Endothelial cell of umbilical vein (primary cell): ENCODE results near the gene CALN1. TPM values are rescaled to one million over a fixed set of nuclear protein-coding genes. Genes with fewer than 3 reads are reported as not detected.

Experiments
- BruUV-seq: library from RNA; stranded (reverse); fragments of 400-500 nt; replicated peaks from 2 replicates; lab custom pipeline; 2021; lab: Mats Ljungman, UMichigan
- CTCF ChIA-PET: fragments of 300-600, 350-600 bp; sonication (Branson Sonifier 250); formaldehyde crosslinking; loops from one replicate; lab custom pipeline; 2021; ENCODE audit warnings: antibody characterized with exemption, inconsistent platforms; lab: Charles Lee
- POLR2A ChIA-PET: fragments of 300-600, 350-600 bp; sonication (Branson Sonifier 250); formaldehyde crosslinking; loops from one replicate; lab custom pipeline; 2021; ENCODE audit warnings: antibody characterized with exemption, inconsistent platforms; lab: Charles Lee
- DNase-seq: peaks from one replicate; pipeline ENCODE4 v3.0.0-alpha.2; 2011; ENCODE audit warnings: low read depth, low spot score
- FAIRE-seq: peaks from 2 replicates; lab custom pipeline; 2011; peaks lifted over from hg19 to GRCh38; lab: Jason Lieb, UNC
- H2AFZ ChIP-seq: 2 replicates; pipeline ENCODE4 v1.6.0; 2012; ENCODE audit warnings: low read depth, low read length, control low read depth, inconsistent platforms
- H3K27ac ChIP-seq: 2 replicates; pipeline ENCODE4 v1.5.1; 2011; ENCODE audit warnings: low read depth, mild to moderate bottlenecking, control low read depth, low read length, moderate library complexity; ENCODE audit not compliant: insufficient read depth
- H3K27me3 ChIP-seq, 2 experiments: 2 replicates each; pipeline versions ENCODE4 v1.6.0 to v1.6.1; 2011; ENCODE audit warnings: low read length in 2 of 2, mixed read lengths in 1 of 2; ENCODE audit not compliant: control insufficient read depth in 2 of 2, insufficient read depth in 2 of 2
- H3K36me3 ChIP-seq, 2 experiments: 2 replicates in 1 of 2; 3 replicates in 1 of 2; pipeline ENCODE4 v1.5.1; 2011; ENCODE audit warnings: low read length in 2 of 2, mild to moderate bottlenecking in 1 of 2, moderate library complexity in 1 of 2; ENCODE audit not compliant: control insufficient read depth in 2 of 2, insufficient read depth in 2 of 2; ENCODE audit errors: extremely low read depth in 1 of 2
- H3K4me1 ChIP-seq: 3 replicates; pipeline ENCODE4 v1.5.1; 2011; ENCODE audit warnings: mild to moderate bottlenecking, low read length; ENCODE audit not compliant: control insufficient read depth, insufficient read depth; ENCODE audit errors: extremely low read depth
- H3K4me2 ChIP-seq: 2 replicates; pipeline ENCODE4 v1.6.1; 2011; ENCODE audit warnings: low read length, control low read depth, mixed read lengths; ENCODE audit not compliant: insufficient read depth
- H3K4me3 ChIP-seq, 3 experiments: fragments of 200-600 bp in 1 of 3; sonication (generic), shearing (Covaris generic) in 1 of 3; replicated peaks in 1 of 3; 2 replicates each; pipeline ENCODE4 v1.5.1; 2011 to 2016; ENCODE audit warnings: control low read depth in 3 of 3, low read length in 3 of 3, mild to moderate bottlenecking in 2 of 3, inconsistent platforms in 1 of 3, low read depth in 1 of 3, moderate library complexity in 1 of 3; ENCODE audit not compliant: insufficient read depth in 1 of 3
- H3K79me2 ChIP-seq: 2 replicates; pipeline ENCODE4 v1.6.0; 2012; ENCODE audit warnings: low read length, inconsistent platforms; ENCODE audit not compliant: control insufficient read depth, insufficient read depth
- H3K9ac ChIP-seq: replicated peaks from 2 replicates; pipeline ENCODE3; 2011; ENCODE audit warnings: low read length, control low read depth; ENCODE audit not compliant: insufficient read depth; ENCODE audit errors: extremely low read depth
- H3K9me1 ChIP-seq: replicated peaks from 3 replicates; pipeline ENCODE4 v1.6.0; 2011; ENCODE audit warnings: mild to moderate bottlenecking, low read length; ENCODE audit not compliant: control insufficient read depth, insufficient read depth; ENCODE audit errors: extremely low read depth
- H3K9me3 ChIP-seq: replicated peaks from 2 replicates; pipeline ENCODE4 v1.5.1; 2012; ENCODE audit warnings: low read length, inconsistent platforms; ENCODE audit not compliant: control insufficient read depth, insufficient read depth
- H4K20me1 ChIP-seq: replicated peaks from 2 replicates; pipeline ENCODE3; 2011; ENCODE audit warnings: mild to moderate bottlenecking, low read length; ENCODE audit not compliant: control insufficient read depth, insufficient read depth; ENCODE audit errors: extremely low read depth
- EZH2 ChIP-seq: IDR thresholded peaks from 2 replicates; pipeline ENCODE4 v1.6.1; 2012; ENCODE audit warnings: borderline replicate concordance, low read depth, mild to moderate bottlenecking, moderate library complexity, low read length, inconsistent platforms; ENCODE audit not compliant: severe bottlenecking
- FOS ChIP-seq: IDR thresholded peaks from 2 replicates; pipeline ENCODE4 v1.6.1; 2011; ENCODE audit warnings: mild to moderate bottlenecking, low read length, moderate library complexity, borderline replicate concordance; ENCODE audit not compliant: insufficient read depth
- GATA2 ChIP-seq: IDR thresholded peaks from 2 replicates; pipeline ENCODE4 v1.7.0; 2011; ENCODE audit warnings: low read depth, mild to moderate bottlenecking, moderate library complexity, mixed read lengths, low read length; ENCODE audit not compliant: insufficient read length, insufficient read depth
- JUN ChIP-seq: IDR thresholded peaks from 2 replicates; pipeline ENCODE4 v1.6.1; 2011; ENCODE audit warnings: borderline replicate concordance, low read depth; ENCODE audit not compliant: insufficient read length, insufficient read depth
- MYC ChIP-seq: IDR thresholded peaks from one replicate; pipeline ENCODE4 v1.6.1; 2011; ENCODE audit warnings: mild to moderate bottlenecking, low read depth, low read length
- POLR2A ChIP-seq: IDR thresholded peaks from 2 replicates; pipeline ENCODE4 v1.6.1; 2012; ENCODE audit warnings: low read depth, mild to moderate bottlenecking, control low read depth, low read length
- POLR2AphosphoS5 ChIP-seq: IDR thresholded peaks from 2 replicates; pipeline ENCODE4 v1.6.1; 2012; ENCODE audit warnings: low read depth, mild to moderate bottlenecking, control low read depth, low read length, moderate library complexity; ENCODE audit not compliant: insufficient read depth
- dilution Hi-C: fragments of 300-500 bp; cut with MboI; formaldehyde crosslinking; loops from one replicate; pipeline ENCODE4 v1.15.0; 2019; ENCODE audit warnings: low sequenced_read_pairs; ENCODE audit not compliant: extremely low pct_ligation_motif_present
- intact Hi-C: fragments of 100-400 bp; cut with micrococcal nuclease; formaldehyde crosslinking; loops from one replicate; pipeline ENCODE4 v1.10.0; 2022
- polyA plus RNA-seq, 4 experiments: library from polyadenylated mRNA; depleted of rRNA in 3 of 4; stranded (reverse) in 3 of 4; unstranded in 1 of 4; fragments of >200 nt; gene quantifications; 2 replicates each; pipeline versions ENCODE4 v1.2.1 to v1.2.3, GENCODE V29; 2011 to 2012; ENCODE audit warnings: missing spikeins in 1 of 4
- total RNA-seq: library from RNA; stranded (reverse); gene quantifications from 2 replicates; pipeline ENCODE4 v1.2.3, GENCODE V29; 2021
- TF ChIP-seq, protein P1 (sequence below), 2 donors: IDR thresholded peaks; 1 replicate in 1 of 2; 2 replicates in 1 of 2; pipeline ENCODE4 v1.5.1; 2011; ENCODE audit warnings: low read length in 2 of 2, mild to moderate bottlenecking in 2 of 2, moderate library complexity in 2 of 2, control low read depth in 1 of 2, inconsistent platforms in 1 of 2, low read depth in 1 of 2; ENCODE audit not compliant: insufficient read depth in 1 of 2; ENCODE audit errors: extremely low read depth in 1 of 2
- TF ChIP-seq, protein P2 (sequence below): IDR thresholded peaks from 2 replicates; pipeline ENCODE4 v1.6.1; 2011; ENCODE audit not compliant: insufficient read depth, insufficient read length

CALN1 gene
- total and polyA plus RNA-seq, 2 donors (not counting 3 experiments of a cell fraction or from before 2014, with no cell fraction given): not detected

DNA sequence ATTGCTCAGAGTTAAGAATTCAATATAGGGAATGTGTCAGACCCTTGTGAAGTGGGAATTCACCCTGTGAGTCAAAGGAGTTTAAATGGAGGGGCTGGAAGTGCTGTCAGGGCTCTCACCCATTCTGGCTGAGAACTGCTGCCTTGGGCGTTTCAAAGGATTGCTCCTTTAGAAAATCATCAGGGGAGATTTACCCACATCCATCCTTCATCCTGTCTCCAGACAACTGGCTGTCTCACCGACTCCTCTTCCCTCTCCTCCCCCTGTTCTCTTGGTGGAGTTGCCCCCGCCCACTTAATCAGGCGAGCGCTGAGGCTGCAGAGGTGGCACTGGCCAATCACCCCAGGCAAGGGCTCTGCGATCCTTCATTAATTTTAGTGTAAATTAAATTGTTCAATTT, 554.8 kb downstream of the CALN1 start:
- Histone ChIP-seq H3K27ac (no peak overlapping the region), H3K27me3 (no peaks in the 10 kb centered on the region), H3K36me3 (no peaks in the 10 kb centered on the region), H4K20me1 (no peaks in the 10 kb centered on the region), H3K79me2 (no peaks in the 10 kb centered on the region), H3K4me3 (no peak overlapping the region), H3K9me3 (peaks cover 9% of the 10 kb centered on the region), H3K4me2 (no peak overlapping the region), H3K9ac (no peak overlapping the region), H2AFZ (no peak overlapping the region), H3K9me1 (no peaks in the 10 kb centered on the region), H3K4me1 (no peaks in the 10 kb centered on the region)
- dilution Hi-C loops (no loop called here), intact Hi-C loops (no loop called here)
- BruUV-seq: no TSS peak
- no peak for DNase-seq
- ChIA-PET CTCF (no interaction called here), POLR2A (interaction anchor here (0.7 kb wide), 1 partner anchor 88 kb away, joined by 3 read pairs; no protein-coding TSS in a partner anchor)
- no peak for FAIRE-seq
- TF ChIP-seq GATA2: no peak
- TF ChIP-seq FOS: no peak
- TF ChIP-seq, protein P1, sequence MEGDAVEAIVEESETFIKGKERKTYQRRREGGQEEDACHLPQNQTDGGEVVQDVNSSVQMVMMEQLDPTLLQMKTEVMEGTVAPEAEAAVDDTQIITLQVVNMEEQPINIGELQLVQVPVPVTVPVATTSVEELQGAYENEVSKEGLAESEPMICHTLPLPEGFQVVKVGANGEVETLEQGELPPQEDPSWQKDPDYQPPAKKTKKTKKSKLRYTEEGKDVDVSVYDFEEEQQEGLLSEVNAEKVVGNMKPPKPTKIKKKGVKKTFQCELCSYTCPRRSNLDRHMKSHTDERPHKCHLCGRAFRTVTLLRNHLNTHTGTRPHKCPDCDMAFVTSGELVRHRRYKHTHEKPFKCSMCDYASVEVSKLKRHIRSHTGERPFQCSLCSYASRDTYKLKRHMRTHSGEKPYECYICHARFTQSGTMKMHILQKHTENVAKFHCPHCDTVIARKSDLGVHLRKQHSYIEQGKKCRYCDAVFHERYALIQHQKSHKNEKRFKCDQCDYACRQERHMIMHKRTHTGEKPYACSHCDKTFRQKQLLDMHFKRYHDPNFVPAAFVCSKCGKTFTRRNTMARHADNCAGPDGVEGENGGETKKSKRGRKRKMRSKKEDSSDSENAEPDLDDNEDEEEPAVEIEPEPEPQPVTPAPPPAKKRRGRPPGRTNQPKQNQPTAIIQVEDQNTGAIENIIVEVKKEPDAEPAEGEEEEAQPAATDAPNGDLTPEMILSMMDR (IDR thresholded peaks at IDR 0.05; ENCODE audit: extremely low read depth in 1 of 2, insufficient read depth in 1 of 2, low read depth in 1 of 2, low read length in 2 of 2): no peak
- TF ChIP-seq POLR2AphosphoS5: no peak
- TF ChIP-seq, protein P2, sequence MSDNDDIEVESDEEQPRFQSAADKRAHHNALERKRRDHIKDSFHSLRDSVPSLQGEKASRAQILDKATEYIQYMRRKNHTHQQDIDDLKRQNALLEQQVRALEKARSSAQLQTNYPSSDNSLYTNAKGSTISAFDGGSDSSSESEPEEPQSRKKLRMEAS: no peak
- TF ChIP-seq POLR2A: no peak
- TF ChIP-seq MYC: no peak
- TF ChIP-seq JUN: no peak
- no peak for TF ChIP-seq EZH2
